ENCODE measurements around the gene CPLX4.

DNA sequence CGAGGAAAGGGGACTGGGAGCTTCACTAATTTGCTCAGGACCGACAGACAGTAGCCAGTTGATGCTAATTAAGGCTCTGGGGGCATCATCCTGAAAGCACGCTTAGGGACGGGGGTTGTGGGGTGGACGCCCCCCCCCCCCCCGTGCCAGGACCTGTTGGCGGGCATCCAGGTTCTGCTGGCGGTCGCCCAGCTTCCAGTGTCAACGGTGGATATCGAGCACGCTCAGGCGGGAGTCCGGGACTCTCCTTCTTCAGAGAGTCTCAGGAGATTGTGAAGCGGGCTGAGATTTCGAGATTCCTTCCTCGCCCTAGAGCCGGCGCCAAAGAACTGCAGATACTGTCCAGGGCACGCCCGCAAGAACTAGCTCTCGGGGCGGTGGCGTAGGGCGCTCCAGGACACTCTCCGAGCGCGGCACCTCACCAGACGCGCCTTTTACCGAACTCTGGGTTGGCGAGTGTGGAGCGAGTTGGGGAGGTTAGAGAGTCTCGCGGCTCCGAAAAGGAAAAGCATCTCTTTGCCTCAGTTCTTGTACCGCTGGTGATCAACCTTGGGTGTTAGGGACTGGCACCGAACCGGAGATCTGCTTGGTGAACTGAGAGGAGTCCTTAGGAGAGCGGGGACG, 50.8 kb downstream of the CPLX4 start:
- TF ChIP-seq, protein P1, sequence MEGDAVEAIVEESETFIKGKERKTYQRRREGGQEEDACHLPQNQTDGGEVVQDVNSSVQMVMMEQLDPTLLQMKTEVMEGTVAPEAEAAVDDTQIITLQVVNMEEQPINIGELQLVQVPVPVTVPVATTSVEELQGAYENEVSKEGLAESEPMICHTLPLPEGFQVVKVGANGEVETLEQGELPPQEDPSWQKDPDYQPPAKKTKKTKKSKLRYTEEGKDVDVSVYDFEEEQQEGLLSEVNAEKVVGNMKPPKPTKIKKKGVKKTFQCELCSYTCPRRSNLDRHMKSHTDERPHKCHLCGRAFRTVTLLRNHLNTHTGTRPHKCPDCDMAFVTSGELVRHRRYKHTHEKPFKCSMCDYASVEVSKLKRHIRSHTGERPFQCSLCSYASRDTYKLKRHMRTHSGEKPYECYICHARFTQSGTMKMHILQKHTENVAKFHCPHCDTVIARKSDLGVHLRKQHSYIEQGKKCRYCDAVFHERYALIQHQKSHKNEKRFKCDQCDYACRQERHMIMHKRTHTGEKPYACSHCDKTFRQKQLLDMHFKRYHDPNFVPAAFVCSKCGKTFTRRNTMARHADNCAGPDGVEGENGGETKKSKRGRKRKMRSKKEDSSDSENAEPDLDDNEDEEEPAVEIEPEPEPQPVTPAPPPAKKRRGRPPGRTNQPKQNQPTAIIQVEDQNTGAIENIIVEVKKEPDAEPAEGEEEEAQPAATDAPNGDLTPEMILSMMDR (IDR thresholded peaks at IDR 0.05 in 8 of 11, conservative IDR thresholded peaks at IDR 0.05 in 3 of 11) = no peak
- TF ChIP-seq POLR2AphosphoS5 (IDR thresholded peaks at IDR 0.05) = no peak
